Measurements from ENCODE around the gene HDDC3. TPM values are rescaled to one million over a fixed set of nuclear protein-coding genes. Genes with fewer than 3 reads are reported as not detected.

Gene HDDC3
- total RNA-seq, 1 experiment from 2014 or later: 13.3 TPM

DNA sequence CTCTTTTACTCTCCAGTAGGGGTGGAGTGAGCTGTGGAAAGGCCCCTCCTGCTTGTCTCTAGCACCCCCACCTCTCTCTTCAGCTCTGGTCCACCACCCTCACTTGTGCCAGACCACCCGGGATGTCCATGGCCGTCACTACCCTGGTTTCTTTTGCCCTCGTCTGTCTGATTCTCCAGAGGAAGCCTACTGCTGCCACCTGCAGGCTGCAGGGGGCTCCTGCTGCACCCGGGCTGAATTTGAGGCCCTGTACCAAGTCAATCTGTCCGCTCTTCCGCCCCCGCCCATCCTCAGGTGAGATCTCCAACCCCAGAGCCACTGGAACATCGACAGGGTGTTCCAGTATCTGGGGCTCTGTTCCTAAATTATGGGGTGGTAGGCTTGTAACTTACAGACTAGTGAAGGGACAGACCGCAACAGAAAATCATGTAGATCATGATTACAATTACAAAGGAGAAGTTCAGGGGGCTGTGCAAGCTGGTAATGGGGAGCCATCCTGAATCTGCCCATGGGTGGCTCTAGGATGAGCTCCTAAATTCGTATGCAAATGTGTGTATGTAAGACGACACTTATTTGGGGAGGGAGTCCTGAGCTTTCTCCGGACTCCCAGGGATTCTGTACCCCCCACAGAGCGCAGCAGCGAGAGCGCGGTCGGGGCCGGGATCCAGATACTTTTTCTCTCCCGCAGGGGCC, 2.1 kb upstream of the HDDC3 start:
- Histone ChIP-seq H4K20me1 (ENCODE audit: control insufficient read depth, insufficient read depth, insufficient read length) (no peaks in the 10 kb centered on the region), H3K27me3 (ENCODE audit: insufficient read depth, low read length) (no peaks in the 10 kb centered on the region), H2BK15ac (ENCODE audit: low read depth, low read length) (no peak overlapping the region), H3K4ac (ENCODE audit: low read depth, low read length) (no peak overlapping the region), H3K56ac (ENCODE audit: insufficient read length, low read depth, low read length) (no peak overlapping the region), H3K4me2 (ENCODE audit: insufficient read depth, insufficient read length, low read length) (peak overlapping the region; percentile 68), H3K27ac (ENCODE audit: insufficient read length, low read depth, low read length) (no peak overlapping the region), H3K14ac (ENCODE audit: insufficient read depth, low read length) (no peak overlapping the region), H2AK5ac (ENCODE audit: insufficient read length, low read length) (no peak overlapping the region), H2BK120ac (ENCODE audit: low read depth, low read length, poor library complexity, severe bottlenecking) (no peak overlapping the region), H3K23me2 (ENCODE audit: insufficient read length, low read depth, low read length, poor library complexity, severe bottlenecking) (peaks cover 14% of the 10 kb centered on the region), H2BK12ac (ENCODE audit: insufficient read length, low read depth, low read length) (no peak overlapping the region), H3K79me1 (ENCODE audit: insufficient read depth, low read depth, low read length, poor library complexity, severe bottlenecking) (no peaks in the 10 kb centered on the region), H2BK5ac (ENCODE audit: insufficient read length, low read length) (no peak overlapping the region), H3K9me3 (ENCODE audit: control insufficient read depth, low read depth, low read length) (no peaks in the 10 kb centered on the region), H4K8ac (replicated peaks; ENCODE audit: insufficient read length, low read depth, low read length) (no peak overlapping the region), H3K4me1 (ENCODE audit: insufficient read depth, low read length) (no peaks in the 10 kb centered on the region), H3K79me2 (ENCODE audit: insufficient read depth, low read length) (no peaks in the 10 kb centered on the region; the same call in 1 of the 2 replicates), H3K18ac (ENCODE audit: insufficient read length, low read depth, low read length) (no peak overlapping the region), H4K91ac (ENCODE audit: insufficient read length, low read depth, low read length) (no peak overlapping the region), H3K9ac (ENCODE audit: extremely low read depth, insufficient read length, low read length) (no peak overlapping the region), H2AFZ (ENCODE audit: low read length) (no peak overlapping the region), H3T11ph (ENCODE audit: low read length) (no peak overlapping the region), H3K23ac (ENCODE audit: insufficient read length, low read depth, low read length) (no peak overlapping the region), H4K5ac (ENCODE audit: insufficient read length, low read depth, low read length) (no peak overlapping the region), H2BK20ac (ENCODE audit: low read depth, low read length, poor library complexity, severe bottlenecking) (no peak overlapping the region)
- Mint-ChIP-seq H3K4me3 (peak overlapping the region; percentile 83 to 86), H3K27ac (peak overlapping the region in 2 of 3 experiments; percentile 82 to 93; a peak in 4 of 7 replicates), H3K4me1 (peaks cover 21 to 26% of the 10 kb centered on the region in 2 experiments), H3K36me3 (ENCODE audit: insufficient read depth in 1 of 3, low read depth in 3 of 3) (peaks cover 11 to 19% (median 15%) of the 10 kb centered on the region in 3 experiments; a peak in 6 of 7 replicates), H3K9me3 (no peaks in the 10 kb centered on the region; a peak in 2 of 5 replicates), H3K27me3 (ENCODE audit: low read depth) (peaks cover 11% of the 10 kb centered on the region)
- DNase-seq: peak; percentile 94
- no CpG with 5 or more reads among the region's 19 CpGs for WGBS (ENCODE audit: extremely low coverage, insufficient read length, low lambda C conversion rate)
- TF ChIP-seq, protein P1, sequence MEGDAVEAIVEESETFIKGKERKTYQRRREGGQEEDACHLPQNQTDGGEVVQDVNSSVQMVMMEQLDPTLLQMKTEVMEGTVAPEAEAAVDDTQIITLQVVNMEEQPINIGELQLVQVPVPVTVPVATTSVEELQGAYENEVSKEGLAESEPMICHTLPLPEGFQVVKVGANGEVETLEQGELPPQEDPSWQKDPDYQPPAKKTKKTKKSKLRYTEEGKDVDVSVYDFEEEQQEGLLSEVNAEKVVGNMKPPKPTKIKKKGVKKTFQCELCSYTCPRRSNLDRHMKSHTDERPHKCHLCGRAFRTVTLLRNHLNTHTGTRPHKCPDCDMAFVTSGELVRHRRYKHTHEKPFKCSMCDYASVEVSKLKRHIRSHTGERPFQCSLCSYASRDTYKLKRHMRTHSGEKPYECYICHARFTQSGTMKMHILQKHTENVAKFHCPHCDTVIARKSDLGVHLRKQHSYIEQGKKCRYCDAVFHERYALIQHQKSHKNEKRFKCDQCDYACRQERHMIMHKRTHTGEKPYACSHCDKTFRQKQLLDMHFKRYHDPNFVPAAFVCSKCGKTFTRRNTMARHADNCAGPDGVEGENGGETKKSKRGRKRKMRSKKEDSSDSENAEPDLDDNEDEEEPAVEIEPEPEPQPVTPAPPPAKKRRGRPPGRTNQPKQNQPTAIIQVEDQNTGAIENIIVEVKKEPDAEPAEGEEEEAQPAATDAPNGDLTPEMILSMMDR (conservative IDR thresholded peaks at IDR 0.05): peak; percentile 86
